HL-60/S4 (cell line): ENCODE measurements around the gene FAM171A1.

Source experiments
- in situ Hi-C: fragments of 300-500 bp; cut with MboI; formaldehyde crosslinking; loops from 2 replicates; pipeline ENCODE4 v1.14.3; 2022; ENCODE audit warnings: low sequenced_read_pairs

FAM171A1 gene

GRCh38 chr10:15181576-15182156, 189.4 kb downstream of the FAM171A1 start:
- in situ Hi-C loops, result no loop called here

GRCh38 chr10:15180736-15181135, 190.4 kb downstream of the FAM171A1 start:
- in situ Hi-C loops, result no loop called here

GRCh38 chr10:15176269-15176668, 194.8 kb downstream of the FAM171A1 start:
- in situ Hi-C loops, result no loop called here

GRCh38 chr10:15175587-15175986, 195.5 kb downstream of the FAM171A1 start:
- in situ Hi-C loops, result no loop called here

GRCh38 chr10:15172306-15172840, 198.7 kb downstream of the FAM171A1 start:
- in situ Hi-C loops, result no loop called here

- in situ Hi-C loops, result no loop called here
These were observed 201.3 kb downstream of the FAM171A1 start for GRCh38 chr10:15169555-15170401.

- in situ Hi-C loops, result no loop called here
These were observed 202.1 kb downstream of the FAM171A1 start for GRCh38 chr10:15168786-15169554.

- in situ Hi-C loops, result no loop called here
These were observed 202.8 kb downstream of the FAM171A1 start, which contains the start of gene NMT2 for GRCh38 chr10:15168291-15168785. TSS of gene NMT2 (minus strand) at chr10:15168693. CDS start at chr10:15168612, 81 bp downstream.

GRCh38 chr10:15167411-15168290, 203.4 kb downstream of the FAM171A1 start:
- in situ Hi-C loops, result no loop called here

GRCh38 chr10:15166325-15166724, 204.8 kb downstream of the FAM171A1 start:
- in situ Hi-C loops, result no loop called here

- in situ Hi-C loops, result no loop called here
These were observed 207.7 kb downstream of the FAM171A1 start for GRCh38 chr10:15163253-15163828.
